ENCODE data around the gene CEP192. TPM values are rescaled to one million over a fixed set of nuclear protein-coding genes. Genes with fewer than 3 reads are reported as not detected.
"Not testable (repeated sequence)": the region's sequence is repeated elsewhere in the genome, so short reads cannot be mapped to it uniquely, and the experiment has no call there.

CEP192 gene
- total and polyA plus RNA-seq, 4 donors: 2.5 to 32.4 (median 10.9) TPM

DNA sequence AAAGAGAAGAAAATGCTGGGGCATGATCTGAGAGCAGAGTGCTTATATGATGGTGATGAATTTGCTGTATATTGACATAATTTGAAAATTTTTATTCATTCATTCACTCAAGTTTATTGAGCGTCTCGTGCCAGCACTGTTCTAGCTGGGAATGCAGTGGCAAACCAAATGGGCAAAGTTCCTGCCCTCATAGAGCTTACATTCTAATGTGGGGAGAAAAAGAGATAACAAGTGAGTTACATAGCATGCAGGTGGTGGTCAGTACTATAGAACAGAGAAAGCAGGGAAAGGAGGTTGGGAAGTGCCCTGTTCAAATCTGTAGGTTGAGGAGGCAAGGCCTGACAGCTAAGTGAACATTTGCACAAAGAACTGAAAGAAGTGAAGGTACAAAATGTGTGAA is 4.3 kb downstream of the CEP192 start:
- Histone ChIP-seq H3K9me3 (ENCODE audit: control insufficient read depth in 4 of 4, low read length in 3 of 4) (no peaks in the 10 kb centered on the region), H3K9ac (ENCODE audit: low read depth in 1 of 2, low read length in 2 of 2) (no peak overlapping the region), H3K27me3 (ENCODE audit: control insufficient read depth in 4 of 4, insufficient read depth in 4 of 4, low read length in 3 of 4) (no peaks in the 10 kb centered on the region), H3K4me3 (ENCODE audit: low read depth in 1 of 3, low read length in 3 of 3) (no peak overlapping the region), H3K4me1 (ENCODE audit: control insufficient read depth in 4 of 4, insufficient read depth in 4 of 4, low read length in 3 of 4) (peaks cover 0 to 15% (median 9%) of the 10 kb centered on the region in 4 donors), H3K27ac (ENCODE audit: low read depth in 1 of 2, low read length in 2 of 2) (no peak overlapping the region), H3K36me3 (ENCODE audit: control insufficient read depth in 4 of 4, insufficient read depth in 3 of 4, low read depth in 1 of 4, low read length in 3 of 4) (no peaks in the 10 kb centered on the region)
- DNase-seq (ENCODE audit: low spot score): no peak
- TF ChIP-seq, protein P1, sequence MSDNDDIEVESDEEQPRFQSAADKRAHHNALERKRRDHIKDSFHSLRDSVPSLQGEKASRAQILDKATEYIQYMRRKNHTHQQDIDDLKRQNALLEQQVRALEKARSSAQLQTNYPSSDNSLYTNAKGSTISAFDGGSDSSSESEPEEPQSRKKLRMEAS (IDR thresholded peaks at IDR 0.05): no peak
- TF ChIP-seq, protein P2, sequence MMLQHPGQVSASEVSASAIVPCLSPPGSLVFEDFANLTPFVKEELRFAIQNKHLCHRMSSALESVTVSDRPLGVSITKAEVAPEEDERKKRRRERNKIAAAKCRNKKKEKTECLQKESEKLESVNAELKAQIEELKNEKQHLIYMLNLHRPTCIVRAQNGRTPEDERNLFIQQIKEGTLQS (IDR thresholded peaks at IDR 0.05): no peak
- no peak for TF ChIP-seq TAF1 (conservative IDR thresholded peaks at IDR 0.05)
- 74% methylated on average over 2 of the region's 2 CpGs for WGBS

DNA sequence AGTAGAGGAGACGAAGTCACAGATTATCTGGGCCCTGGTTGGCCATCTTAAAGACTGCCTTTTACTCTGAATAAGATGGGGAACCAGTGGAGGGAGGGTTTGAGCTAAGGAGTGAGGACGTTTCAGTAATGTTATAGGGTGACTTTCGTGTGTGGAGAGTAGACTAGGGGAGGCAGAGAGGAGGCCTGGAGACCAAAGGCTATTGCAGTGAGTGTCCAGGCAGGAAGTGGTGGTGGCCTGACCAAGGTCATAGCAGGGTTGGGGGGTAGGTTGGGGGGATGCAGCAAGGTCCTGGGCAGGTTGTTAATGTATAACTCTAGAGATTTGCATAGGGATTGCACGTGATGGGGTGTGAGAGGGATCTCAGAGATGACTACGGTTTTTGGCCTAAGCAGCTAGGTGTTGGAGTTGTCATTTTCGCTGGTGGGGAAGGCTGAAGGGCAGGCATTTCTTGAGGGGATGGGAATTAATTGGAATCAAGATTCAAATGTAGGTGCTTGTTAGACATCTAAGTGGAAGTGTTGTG is 4.9 kb downstream of the CEP192 start:
- DNase-seq (ENCODE audit: low spot score): no peak

DNA sequence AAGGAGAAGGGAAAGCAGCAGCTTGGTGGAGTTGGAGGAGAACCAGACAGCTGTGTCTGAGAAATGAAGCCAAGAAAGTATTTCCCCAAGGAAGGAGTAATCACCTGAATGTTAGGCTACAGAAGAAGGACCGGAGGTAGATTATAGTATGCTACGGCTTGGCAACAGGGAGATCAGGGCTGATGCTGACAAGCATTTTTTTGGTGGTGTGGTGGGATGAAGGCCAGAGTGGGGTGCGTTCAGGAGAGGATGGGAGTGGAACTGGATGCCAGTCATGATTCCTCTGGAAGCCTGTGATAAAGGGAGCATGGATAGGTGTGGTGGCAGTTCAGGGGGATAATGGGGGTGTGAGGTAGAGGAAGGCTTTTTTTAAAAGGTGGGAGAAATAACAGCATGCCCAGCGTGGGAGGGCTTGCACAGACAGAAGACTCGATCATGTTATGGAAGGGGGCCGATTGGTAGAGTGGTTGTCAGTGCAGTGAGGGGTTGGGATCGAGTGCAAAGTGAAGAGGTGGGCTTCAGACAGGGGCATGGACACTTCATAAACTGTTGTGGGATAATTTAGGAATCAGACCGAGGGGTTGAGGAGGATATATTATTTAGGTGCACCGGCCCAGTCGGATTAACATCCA is 5.6 kb downstream of the CEP192 start:
- H3K4me3 ChIP-seq (ENCODE audit: low read depth in 1 of 3, low read length in 3 of 3): no peak overlapping the region
- no peaks in the 10 kb centered on the region for H3K27me3 ChIP-seq (ENCODE audit: control insufficient read depth in 4 of 4, insufficient read depth in 4 of 4, low read length in 3 of 4)
- no peak overlapping the region for H3K27ac ChIP-seq (ENCODE audit: low read depth in 1 of 2, low read length in 2 of 2)
- H3K9ac ChIP-seq (ENCODE audit: low read depth in 1 of 2, low read length in 2 of 2): no peak overlapping the region
- WGBS: 88% methylated on average over 10 of the region's 10 CpGs
- TF ChIP-seq NR2F2 (IDR thresholded peaks at IDR 0.05) (no peak), GABPA (IDR thresholded peaks at IDR 0.05 in 1 of 2, conservative IDR thresholded peaks at IDR 0.05 in 1 of 2) (no peak), JUND (IDR thresholded peaks at IDR 0.05) (no peak), RXRA (IDR thresholded peaks at IDR 0.05) (no peak), RAD21 (IDR thresholded peaks at IDR 0.05) (no peak), YY1 (IDR thresholded peaks at IDR 0.05) (no peak), FOXA2 (IDR thresholded peaks at IDR 0.05) (no peak)
- TF ChIP-seq, protein P3, sequence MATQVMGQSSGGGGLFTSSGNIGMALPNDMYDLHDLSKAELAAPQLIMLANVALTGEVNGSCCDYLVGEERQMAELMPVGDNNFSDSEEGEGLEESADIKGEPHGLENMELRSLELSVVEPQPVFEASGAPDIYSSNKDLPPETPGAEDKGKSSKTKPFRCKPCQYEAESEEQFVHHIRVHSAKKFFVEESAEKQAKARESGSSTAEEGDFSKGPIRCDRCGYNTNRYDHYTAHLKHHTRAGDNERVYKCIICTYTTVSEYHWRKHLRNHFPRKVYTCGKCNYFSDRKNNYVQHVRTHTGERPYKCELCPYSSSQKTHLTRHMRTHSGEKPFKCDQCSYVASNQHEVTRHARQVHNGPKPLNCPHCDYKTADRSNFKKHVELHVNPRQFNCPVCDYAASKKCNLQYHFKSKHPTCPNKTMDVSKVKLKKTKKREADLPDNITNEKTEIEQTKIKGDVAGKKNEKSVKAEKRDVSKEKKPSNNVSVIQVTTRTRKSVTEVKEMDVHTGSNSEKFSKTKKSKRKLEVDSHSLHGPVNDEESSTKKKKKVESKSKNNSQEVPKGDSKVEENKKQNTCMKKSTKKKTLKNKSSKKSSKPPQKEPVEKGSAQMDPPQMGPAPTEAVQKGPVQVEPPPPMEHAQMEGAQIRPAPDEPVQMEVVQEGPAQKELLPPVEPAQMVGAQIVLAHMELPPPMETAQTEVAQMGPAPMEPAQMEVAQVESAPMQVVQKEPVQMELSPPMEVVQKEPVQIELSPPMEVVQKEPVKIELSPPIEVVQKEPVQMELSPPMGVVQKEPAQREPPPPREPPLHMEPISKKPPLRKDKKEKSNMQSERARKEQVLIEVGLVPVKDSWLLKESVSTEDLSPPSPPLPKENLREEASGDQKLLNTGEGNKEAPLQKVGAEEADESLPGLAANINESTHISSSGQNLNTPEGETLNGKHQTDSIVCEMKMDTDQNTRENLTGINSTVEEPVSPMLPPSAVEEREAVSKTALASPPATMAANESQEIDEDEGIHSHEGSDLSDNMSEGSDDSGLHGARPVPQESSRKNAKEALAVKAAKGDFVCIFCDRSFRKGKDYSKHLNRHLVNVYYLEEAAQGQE (IDR thresholded peaks at IDR 0.05): no peak
- TF ChIP-seq, protein P2 (IDR thresholded peaks at IDR 0.05): no peak
- TF ChIP-seq, protein P4, sequence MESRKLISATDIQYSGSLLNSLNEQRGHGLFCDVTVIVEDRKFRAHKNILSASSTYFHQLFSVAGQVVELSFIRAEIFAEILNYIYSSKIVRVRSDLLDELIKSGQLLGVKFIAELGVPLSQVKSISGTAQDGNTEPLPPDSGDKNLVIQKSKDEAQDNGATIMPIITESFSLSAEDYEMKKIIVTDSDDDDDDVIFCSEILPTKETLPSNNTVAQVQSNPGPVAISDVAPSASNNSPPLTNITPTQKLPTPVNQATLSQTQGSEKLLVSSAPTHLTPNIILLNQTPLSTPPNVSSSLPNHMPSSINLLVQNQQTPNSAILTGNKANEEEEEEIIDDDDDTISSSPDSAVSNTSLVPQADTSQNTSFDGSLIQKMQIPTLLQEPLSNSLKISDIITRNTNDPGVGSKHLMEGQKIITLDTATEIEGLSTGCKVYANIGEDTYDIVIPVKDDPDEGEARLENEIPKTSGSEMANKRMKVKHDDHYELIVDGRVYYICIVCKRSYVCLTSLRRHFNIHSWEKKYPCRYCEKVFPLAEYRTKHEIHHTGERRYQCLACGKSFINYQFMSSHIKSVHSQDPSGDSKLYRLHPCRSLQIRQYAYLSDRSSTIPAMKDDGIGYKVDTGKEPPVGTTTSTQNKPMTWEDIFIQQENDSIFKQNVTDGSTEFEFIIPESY (IDR thresholded peaks at IDR 0.05): no peak
- peaks cover 0 to 3% (median under 1%) of the 10 kb centered on the region in 4 donors for H3K36me3 ChIP-seq (ENCODE audit: control insufficient read depth in 4 of 4, insufficient read depth in 3 of 4, low read depth in 1 of 4, low read length in 3 of 4)
- DNase-seq (ENCODE audit: low spot score): no peak
- H3K9me3 ChIP-seq (ENCODE audit: control insufficient read depth in 4 of 4, low read length in 3 of 4): no peaks in the 10 kb centered on the region
- H3K4me1 ChIP-seq (ENCODE audit: control insufficient read depth in 4 of 4, insufficient read depth in 4 of 4, low read length in 3 of 4): peaks cover 0 to 11% (median 6%) of the 10 kb centered on the region in 4 donors

More for the DNA sequence above, 4.9 kb downstream of the CEP192 start:
- Histone ChIP-seq H3K27me3 (ENCODE audit: control insufficient read depth in 4 of 4, insufficient read depth in 4 of 4, low read length in 3 of 4) (no peaks in the 10 kb centered on the region), H3K27ac (ENCODE audit: low read depth in 1 of 2, low read length in 2 of 2) (no peak overlapping the region), H3K9ac (ENCODE audit: low read depth in 1 of 2, low read length in 2 of 2) (no peak overlapping the region), H3K4me3 (ENCODE audit: low read depth in 1 of 3, low read length in 3 of 3) (no peak overlapping the region), H3K36me3 (ENCODE audit: control insufficient read depth in 4 of 4, insufficient read depth in 3 of 4, low read depth in 1 of 4, low read length in 3 of 4) (peaks cover 0 to 2% (median under 1%) of the 10 kb centered on the region in 4 donors), H3K9me3 (ENCODE audit: control insufficient read depth in 4 of 4, low read length in 3 of 4) (no peaks in the 10 kb centered on the region), H3K4me1 (ENCODE audit: control insufficient read depth in 4 of 4, insufficient read depth in 4 of 4, low read length in 3 of 4) (peaks cover 0 to 11% (median 6%) of the 10 kb centered on the region in 4 donors)
- WGBS: 91% methylated on average over 6 of the region's 6 CpGs
- TF ChIP-seq, protein P2 (IDR thresholded peaks at IDR 0.05): no peak

DNA sequence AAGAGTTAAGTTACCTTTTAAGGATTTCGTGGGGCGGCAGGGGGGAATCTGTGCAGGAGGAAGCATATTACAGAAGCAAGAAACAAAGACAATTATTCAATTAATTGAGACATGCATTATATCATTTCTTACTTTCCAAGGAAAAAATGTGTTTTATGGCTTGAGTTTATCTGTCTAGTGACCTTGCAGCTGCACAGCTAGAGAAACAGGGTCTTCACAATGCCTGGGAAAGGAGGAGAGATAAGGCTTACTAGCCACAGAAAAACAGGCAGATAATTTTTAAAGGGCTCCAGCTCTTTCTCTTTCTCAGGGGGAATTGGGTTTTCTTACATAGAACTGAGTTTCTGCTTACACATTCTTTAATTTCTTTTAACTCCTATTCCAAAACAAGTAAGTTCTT is 6.2 kb downstream of the CEP192 start:
- H3K27ac ChIP-seq (ENCODE audit: low read depth in 1 of 2, low read length in 2 of 2); DNase-seq (ENCODE audit: low spot score); H3K36me3 ChIP-seq (ENCODE audit: control insufficient read depth in 4 of 4, insufficient read depth in 3 of 4, low read depth in 1 of 4, low read length in 3 of 4); H3K9me3 ChIP-seq (ENCODE audit: control insufficient read depth in 4 of 4, low read length in 3 of 4); H3K4me3 ChIP-seq (ENCODE audit: low read depth in 1 of 3, low read length in 3 of 3); H3K4me1 ChIP-seq (ENCODE audit: control insufficient read depth in 4 of 4, insufficient read depth in 4 of 4, low read length in 3 of 4); H3K27me3 ChIP-seq (ENCODE audit: control insufficient read depth in 4 of 4, insufficient read depth in 4 of 4, low read length in 3 of 4); H3K9ac ChIP-seq (ENCODE audit: low read depth in 1 of 2, low read length in 2 of 2): not testable (repeated sequence)
- 84% methylated on average over 2 of the region's 2 CpGs for WGBS

Measured in liver (tissue), 9 donors.